ENCODE data around the gene BANF2.

BANF2 gene

DNA sequence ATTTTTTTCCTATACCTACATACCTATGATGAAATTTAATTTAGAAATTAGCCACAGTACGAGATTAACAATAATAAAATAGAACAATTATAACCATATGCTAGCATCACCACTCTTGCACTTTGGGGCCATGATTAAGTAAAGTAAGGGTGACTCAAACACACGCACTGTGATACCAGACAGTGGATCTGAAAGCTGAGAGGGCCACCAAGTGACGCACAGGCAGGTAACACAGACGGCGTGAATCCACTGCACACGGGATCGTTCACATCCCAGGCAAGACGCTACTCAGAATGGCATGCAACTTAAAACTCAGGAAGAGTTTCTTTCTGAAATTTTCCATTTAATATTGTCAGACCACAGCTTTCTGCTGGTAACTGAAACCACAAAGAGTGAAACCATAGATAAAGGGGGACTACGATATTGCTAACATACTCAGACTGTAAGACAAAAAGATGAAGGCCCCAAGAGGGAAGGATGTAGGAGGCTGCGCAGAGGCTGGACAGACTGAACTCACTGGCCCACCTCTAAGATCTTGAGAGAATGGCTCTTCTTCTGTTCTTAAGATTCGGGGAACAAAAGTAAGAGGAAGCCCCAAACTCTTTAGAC is 35.6 kb upstream of the BANF2 start:
- Histone ChIP-seq H3K27ac (ENCODE audit: insufficient read depth, low read depth, low read length, poor library complexity, severe bottlenecking) (no peak overlapping the region), H3K4me3 (ENCODE audit: insufficient read depth, low read depth, low read length) (no peak overlapping the region), H3K36me3 (ENCODE audit: control insufficient read depth, insufficient read depth, low read length) (no peaks in the 10 kb centered on the region), H3K27me3 (ENCODE audit: control insufficient read depth, insufficient read depth, low read length, poor library complexity, severe bottlenecking) (no peaks in the 10 kb centered on the region), H3K9me3 (ENCODE audit: control insufficient read depth, low read length) (no peaks in the 10 kb centered on the region), H3K4me1 (ENCODE audit: control insufficient read depth, insufficient read depth, low read length) (peaks cover 10% of the 10 kb centered on the region)
- 95 to 96% methylated on average over 10 to 11 of the region's 11 CpGs for WGBS, 2 experiments

GRCh38 chr20:17665756-17666155 is 34.0 kb upstream of the BANF2 start:
- WGBS, 2 experiments = 100% methylated on average over 2 of the region's 2 CpGs
- Histone ChIP-seq H3K27me3 (ENCODE audit: control insufficient read depth, insufficient read depth, low read length, poor library complexity, severe bottlenecking) (no peaks in the 10 kb centered on the region), H3K27ac (ENCODE audit: insufficient read depth, low read depth, low read length, poor library complexity, severe bottlenecking) (no peak overlapping the region), H3K4me3 (ENCODE audit: insufficient read depth, low read depth, low read length) (no peak overlapping the region), H3K36me3 (ENCODE audit: control insufficient read depth, insufficient read depth, low read length) (no peaks in the 10 kb centered on the region), H3K4me1 (ENCODE audit: control insufficient read depth, insufficient read depth, low read length) (peaks cover 10% of the 10 kb centered on the region), H3K9me3 (ENCODE audit: control insufficient read depth, low read length) (no peaks in the 10 kb centered on the region)

- H3K36me3 ChIP-seq (ENCODE audit: control insufficient read depth, insufficient read depth, low read length) = no peaks in the 10 kb centered on the region
- H3K4me3 ChIP-seq (ENCODE audit: insufficient read depth, low read depth, low read length) = no peak overlapping the region
- no peaks in the 10 kb centered on the region for H3K27me3 ChIP-seq (ENCODE audit: control insufficient read depth, insufficient read depth, low read length, poor library complexity, severe bottlenecking)
- H3K27ac ChIP-seq (ENCODE audit: insufficient read depth, low read depth, low read length, poor library complexity, severe bottlenecking) = no peak overlapping the region
- 83 to 100% methylated on average over 2 of the region's 2 CpGs for WGBS, 2 experiments
- H3K9me3 ChIP-seq (ENCODE audit: control insufficient read depth, low read length) = no peaks in the 10 kb centered on the region
- H3K4me1 ChIP-seq (ENCODE audit: control insufficient read depth, insufficient read depth, low read length) = peaks cover 10% of the 10 kb centered on the region
Observed at GRCh38 chr20:17666481-17666880, 33.3 kb upstream of the BANF2 start.

DNA sequence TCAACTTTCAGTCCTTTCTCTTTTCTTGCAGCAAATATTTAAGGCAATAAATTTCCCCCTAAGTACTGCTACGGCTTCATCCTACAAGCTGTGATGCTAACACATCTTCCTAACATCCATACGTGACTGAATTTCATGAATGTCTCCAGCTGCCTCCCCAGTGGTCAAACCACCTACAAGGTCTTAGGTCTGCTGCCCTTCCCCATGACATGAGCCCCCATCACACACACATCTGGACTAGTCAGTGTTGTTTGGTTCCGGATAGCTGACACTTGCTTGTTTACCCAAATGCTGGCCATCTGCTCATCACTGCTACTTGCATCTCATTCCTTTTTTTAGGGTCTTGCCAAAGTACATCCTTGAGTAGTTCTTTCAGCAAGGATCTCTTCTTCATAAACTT is 32.3 kb upstream of the BANF2 start:
- no peak overlapping the region for H3K27ac ChIP-seq (ENCODE audit: insufficient read depth, low read depth, low read length, poor library complexity, severe bottlenecking)
- H3K36me3 ChIP-seq (ENCODE audit: control insufficient read depth, insufficient read depth, low read length) = no peaks in the 10 kb centered on the region
- 91 to 92% methylated on average over 3 of the region's 3 CpGs for WGBS, 2 experiments

DNA sequence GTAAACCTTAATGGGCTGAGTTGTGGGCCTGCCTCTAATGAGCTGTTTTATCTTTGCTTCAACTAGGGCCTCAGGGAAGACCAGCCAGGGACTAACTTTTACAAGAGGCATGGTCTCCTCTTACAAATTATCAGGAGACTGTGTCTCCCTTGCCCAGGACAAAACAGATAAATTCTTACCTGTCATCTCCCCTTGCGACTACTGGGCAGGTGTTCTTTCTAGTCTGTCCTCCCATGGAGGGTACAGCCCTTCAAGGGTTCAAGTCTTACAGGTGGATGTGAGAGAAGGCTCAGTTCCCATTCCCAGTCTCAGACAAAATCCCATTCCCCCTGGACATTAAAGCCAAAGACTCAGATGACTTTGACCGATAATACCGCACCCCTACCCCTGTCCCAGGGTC is 31.3 kb upstream of the BANF2 start:
- Histone ChIP-seq H3K36me3 (ENCODE audit: control insufficient read depth, insufficient read depth, low read length) (no peaks in the 10 kb centered on the region), H3K27me3 (ENCODE audit: control insufficient read depth, insufficient read depth, low read length, poor library complexity, severe bottlenecking) (no peaks in the 10 kb centered on the region), H3K4me1 (ENCODE audit: control insufficient read depth, insufficient read depth, low read length) (peaks cover 6% of the 10 kb centered on the region), H3K9me3 (ENCODE audit: control insufficient read depth, low read length) (no peaks in the 10 kb centered on the region), H3K27ac (ENCODE audit: insufficient read depth, low read depth, low read length, poor library complexity, severe bottlenecking) (no peak overlapping the region), H3K4me3 (ENCODE audit: insufficient read depth, low read depth, low read length) (no peak overlapping the region)
- WGBS, 2 experiments = 95 to 99% methylated on average over 3 of the region's 3 CpGs

More for the DNA sequence above, 32.3 kb upstream of the BANF2 start:
- no peaks in the 10 kb centered on the region for H3K9me3 ChIP-seq (ENCODE audit: control insufficient read depth, low read length)
- no peak overlapping the region for H3K4me3 ChIP-seq (ENCODE audit: insufficient read depth, low read depth, low read length)
- no peaks in the 10 kb centered on the region for H3K27me3 ChIP-seq (ENCODE audit: control insufficient read depth, insufficient read depth, low read length, poor library complexity, severe bottlenecking)
- H3K4me1 ChIP-seq (ENCODE audit: control insufficient read depth, insufficient read depth, low read length) = peaks cover 10% of the 10 kb centered on the region

GRCh38 chr20:17669306-17669931 is 30.3 kb upstream of the BANF2 start:
- 93 to 95% methylated on average over 12 of the region's 12 CpGs for WGBS, 2 experiments
- no peak overlapping the region for H3K4me3 ChIP-seq (ENCODE audit: insufficient read depth, low read depth, low read length)
- H3K9me3 ChIP-seq (ENCODE audit: control insufficient read depth, low read length) = no peaks in the 10 kb centered on the region
- H3K4me1 ChIP-seq (ENCODE audit: control insufficient read depth, insufficient read depth, low read length) = peaks cover 1% of the 10 kb centered on the region
- no peaks in the 10 kb centered on the region for H3K36me3 ChIP-seq (ENCODE audit: control insufficient read depth, insufficient read depth, low read length)
- H3K27ac ChIP-seq (ENCODE audit: insufficient read depth, low read depth, low read length, poor library complexity, severe bottlenecking) = no peak overlapping the region
- no peaks in the 10 kb centered on the region for H3K27me3 ChIP-seq (ENCODE audit: control insufficient read depth, insufficient read depth, low read length, poor library complexity, severe bottlenecking)

GRCh38 chr20:17671011-17671410 is 28.8 kb upstream of the BANF2 start:
- no peaks in the 10 kb centered on the region for H3K36me3 ChIP-seq (ENCODE audit: control insufficient read depth, insufficient read depth, low read length)
- H3K4me3 ChIP-seq (ENCODE audit: insufficient read depth, low read depth, low read length) = no peak overlapping the region

DNA sequence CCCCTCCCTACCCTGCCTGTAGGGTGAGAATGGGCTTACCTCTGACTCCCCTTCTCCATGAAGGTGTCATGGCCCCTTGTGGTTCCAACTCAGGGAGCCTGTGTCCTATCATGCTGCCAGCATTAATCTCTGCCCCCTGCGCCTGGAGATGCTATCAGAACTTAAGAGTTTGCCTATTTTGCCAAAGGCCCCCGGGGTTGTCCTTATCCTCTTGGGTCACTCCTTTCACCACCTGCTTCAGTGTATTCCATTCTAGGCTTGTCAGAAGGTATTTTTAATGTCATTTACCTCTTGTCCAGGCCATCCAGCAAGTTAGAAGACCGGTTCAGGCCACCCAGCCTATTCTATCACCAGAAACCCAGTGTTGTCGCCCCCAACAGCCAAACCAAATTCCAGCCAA is 28.2 kb upstream of the BANF2 start:
- no peaks in the 10 kb centered on the region for H3K27me3 ChIP-seq (ENCODE audit: control insufficient read depth, insufficient read depth, low read length, poor library complexity, severe bottlenecking)
- H3K27ac ChIP-seq (ENCODE audit: insufficient read depth, low read depth, low read length, poor library complexity, severe bottlenecking) = no peak overlapping the region
- H3K4me3 ChIP-seq (ENCODE audit: insufficient read depth, low read depth, low read length) = no peak overlapping the region
- no peaks in the 10 kb centered on the region for H3K9me3 ChIP-seq (ENCODE audit: control insufficient read depth, low read length)
- H3K4me1 ChIP-seq (ENCODE audit: control insufficient read depth, insufficient read depth, low read length) = no peaks in the 10 kb centered on the region
- no peaks in the 10 kb centered on the region for H3K36me3 ChIP-seq (ENCODE audit: control insufficient read depth, insufficient read depth, low read length)
- 82 to 85% methylated on average over 4 of the region's 4 CpGs for WGBS, 2 experiments

More at GRCh38 chr20:17671011-17671410, 28.8 kb upstream of the BANF2 start:
- Histone ChIP-seq H3K4me1 (ENCODE audit: control insufficient read depth, insufficient read depth, low read length) (no peaks in the 10 kb centered on the region), H3K9me3 (ENCODE audit: control insufficient read depth, low read length) (no peaks in the 10 kb centered on the region), H3K27me3 (ENCODE audit: control insufficient read depth, insufficient read depth, low read length, poor library complexity, severe bottlenecking) (no peaks in the 10 kb centered on the region), H3K27ac (ENCODE audit: insufficient read depth, low read depth, low read length, poor library complexity, severe bottlenecking) (no peak overlapping the region)
- WGBS, 2 experiments = 83 to 93% methylated on average over 1 of the region's 1 CpG

- Histone ChIP-seq H3K27me3 (ENCODE audit: control insufficient read depth, insufficient read depth, low read length, poor library complexity, severe bottlenecking) (no peaks in the 10 kb centered on the region), H3K27ac (ENCODE audit: insufficient read depth, low read depth, low read length, poor library complexity, severe bottlenecking) (no peak overlapping the region), H3K36me3 (ENCODE audit: control insufficient read depth, insufficient read depth, low read length) (no peaks in the 10 kb centered on the region), H3K4me3 (ENCODE audit: insufficient read depth, low read depth, low read length) (no peak overlapping the region), H3K4me1 (ENCODE audit: control insufficient read depth, insufficient read depth, low read length) (no peaks in the 10 kb centered on the region), H3K9me3 (ENCODE audit: control insufficient read depth, low read length) (no peaks in the 10 kb centered on the region)
- 94 to 98% methylated on average over 6 to 7 of the region's 7 CpGs for WGBS, 2 experiments
Observed at GRCh38 chr20:17673084-17673483, 26.7 kb upstream of the BANF2 start.

- WGBS, 2 experiments = 95 to 99% methylated on average over 9 of the region's 9 CpGs
- peaks cover 6% of the 10 kb centered on the region for H3K4me1 ChIP-seq (ENCODE audit: control insufficient read depth, insufficient read depth, low read length)
- no peaks in the 10 kb centered on the region for H3K36me3 ChIP-seq (ENCODE audit: control insufficient read depth, insufficient read depth, low read length)
- no peaks in the 10 kb centered on the region for H3K27me3 ChIP-seq (ENCODE audit: control insufficient read depth, insufficient read depth, low read length, poor library complexity, severe bottlenecking)
- no peak overlapping the region for H3K27ac ChIP-seq (ENCODE audit: insufficient read depth, low read depth, low read length, poor library complexity, severe bottlenecking)
- H3K9me3 ChIP-seq (ENCODE audit: control insufficient read depth, low read length) = no peaks in the 10 kb centered on the region
- no peak overlapping the region for H3K4me3 ChIP-seq (ENCODE audit: insufficient read depth, low read depth, low read length)
Observed at GRCh38 chr20:17674722-17675518, 24.8 kb upstream of the BANF2 start.
